ENCODE results near the gene PGAP6.
"Not testable (repeated sequence)": the region's sequence is repeated elsewhere in the genome, so short reads cannot be mapped to it uniquely, and the experiment has no call there.

PGAP6 gene

GRCh38 chr16:381789-382717, at the start of gene PGAP6:
TSS of gene PGAP6 (minus strand) at chr16:381978. CDS start at chr16:381821, 157 bp downstream.
- DNase-seq (ENCODE audit: low read depth): peak; percentile 53

- DNase-seq (ENCODE audit: low read depth): no peak
Measured at GRCh38 chr16:430904-431303, 49.1 kb upstream of the PGAP6 start.

- DNase-seq (ENCODE audit: low read depth): no peak
Measured at GRCh38 chr16:427250-427649, 45.5 kb upstream of the PGAP6 start.

GRCh38 chr16:426906-427249, 45.1 kb upstream of the PGAP6 start:
- DNase-seq (ENCODE audit: low read depth): no peak

GRCh38 chr16:426115-426905, 44.5 kb upstream of the PGAP6 start:
- DNase-seq (ENCODE audit: low read depth): no peak

- no peak for DNase-seq (ENCODE audit: low read depth)
Measured at GRCh38 chr16:425740-426114, 43.9 kb upstream of the PGAP6 start.

GRCh38 chr16:425082-425718, 43.4 kb upstream of the PGAP6 start, which contains the start of gene RAB11FIP3:
TSS of gene RAB11FIP3 (plus strand) at chr16:425649. CDS start at chr16:426007, 358 bp downstream.
- DNase-seq (ENCODE audit: low read depth): peak; percentile 72

- peak; percentile 28 for DNase-seq (ENCODE audit: low read depth)
Measured at GRCh38 chr16:424623-425081, 42.9 kb upstream of the PGAP6 start.

GRCh38 chr16:424033-424622, 42.4 kb upstream of the PGAP6 start:
- peak; percentile 99 for DNase-seq (ENCODE audit: low read depth)

- DNase-seq (ENCODE audit: low read depth): not testable (repeated sequence)
Measured at GRCh38 chr16:422179-422578, 40.4 kb upstream of the PGAP6 start.

- DNase-seq (ENCODE audit: low read depth): not testable (repeated sequence)
Measured at GRCh38 chr16:415170-415498, 33.4 kb upstream of the PGAP6 start.

GRCh38 chr16:414395-415169, 32.8 kb upstream of the PGAP6 start:
- no peak for DNase-seq (ENCODE audit: low read depth)

- DNase-seq (ENCODE audit: low read depth): no peak
Measured at GRCh38 chr16:411576-412265, 29.9 kb upstream of the PGAP6 start.

- no peak for DNase-seq (ENCODE audit: low read depth)
Measured at GRCh38 chr16:410516-411178, 28.9 kb upstream of the PGAP6 start.

GRCh38 chr16:407253-407652, 25.5 kb upstream of the PGAP6 start:
- no peak for DNase-seq (ENCODE audit: low read depth)

GRCh38 chr16:405548-406506, 24.0 kb upstream of the PGAP6 start:
- DNase-seq (ENCODE audit: low read depth): no peak

- no peak for DNase-seq (ENCODE audit: low read depth)
Measured at GRCh38 chr16:404971-405486, 23.3 kb upstream of the PGAP6 start.

- DNase-seq (ENCODE audit: low read depth): peak; percentile 84
Measured at GRCh38 chr16:401468-402348, 19.9 kb upstream of the PGAP6 start, which contains the start of gene DECR2. TSS of gene DECR2 (plus strand) at chr16:401885. CDS start at chr16:401964, 79 bp downstream.

Data from fibroblast of gingiva (primary cell).